ENCODE data around the gene CARMIL3.

Gene CARMIL3

GRCh38 chr14:24083462-24083861 lies 31.7 kb downstream of the CARMIL3 start:
- DNase-seq (ENCODE audit: low read depth) = no peak
- TF ChIP-seq CTCF (conservative IDR thresholded peaks at IDR 0.05; ENCODE audit: low read depth, low read length) = no peak
- no peak overlapping the region for H3K4me3 ChIP-seq (ENCODE audit: low read depth, low read length)

- no peak for TF ChIP-seq CTCF (conservative IDR thresholded peaks at IDR 0.05; ENCODE audit: low read depth, low read length)
- no peak for DNase-seq (ENCODE audit: low read depth)
- H3K4me3 ChIP-seq (ENCODE audit: low read depth, low read length) = no peak overlapping the region
Measured at GRCh38 chr14:24084440-24084839, 32.6 kb downstream of the CARMIL3 start.

- no peak for TF ChIP-seq CTCF (conservative IDR thresholded peaks at IDR 0.05; ENCODE audit: low read depth, low read length)
- no peak overlapping the region for H3K4me3 ChIP-seq (ENCODE audit: low read depth, low read length)
- DNase-seq (ENCODE audit: low read depth) = no peak
Measured at GRCh38 chr14:24085215-24085614, 33.4 kb downstream of the CARMIL3 start.

GRCh38 chr14:24086193-24086955 lies 34.6 kb downstream of the CARMIL3 start:
- DNase-seq (ENCODE audit: low read depth) = no peak
- H3K4me3 ChIP-seq (ENCODE audit: low read depth, low read length) = no peak overlapping the region
- no peak for TF ChIP-seq CTCF (conservative IDR thresholded peaks at IDR 0.05; ENCODE audit: low read depth, low read length)

GRCh38 chr14:24087004-24087403 lies 35.2 kb downstream of the CARMIL3 start:
- TF ChIP-seq CTCF (conservative IDR thresholded peaks at IDR 0.05; ENCODE audit: low read depth, low read length) = no peak
- DNase-seq (ENCODE audit: low read depth) = no peak
- no peak overlapping the region for H3K4me3 ChIP-seq (ENCODE audit: low read depth, low read length)

GRCh38 chr14:24088095-24088494 lies 36.3 kb downstream of the CARMIL3 start:
- TF ChIP-seq CTCF (conservative IDR thresholded peaks at IDR 0.05; ENCODE audit: low read depth, low read length) = no peak
- DNase-seq (ENCODE audit: low read depth) = no peak
- H3K4me3 ChIP-seq (ENCODE audit: low read depth, low read length) = no peak overlapping the region

GRCh38 chr14:24089890-24090289 lies 38.1 kb downstream of the CARMIL3 start:
- no peak for DNase-seq (ENCODE audit: low read depth)
- no peak overlapping the region for H3K4me3 ChIP-seq (ENCODE audit: low read depth, low read length)
- no peak for TF ChIP-seq CTCF (conservative IDR thresholded peaks at IDR 0.05; ENCODE audit: low read depth, low read length)

Measured in choroid plexus epithelial cell (primary cell).